HG02938 (cell line): ENCODE results near the gene SYNJ2.

Experiments used
- ATAC-seq: cut with Tn5 transposase; IDR thresholded peaks from one replicate; pipeline ENCODE4 v1.9.1; 2021; ENCODE audit warnings: mild to moderate bottlenecking, moderate library complexity; ENCODE audit not compliant: unreplicated experiment

Gene SYNJ2

DNA sequence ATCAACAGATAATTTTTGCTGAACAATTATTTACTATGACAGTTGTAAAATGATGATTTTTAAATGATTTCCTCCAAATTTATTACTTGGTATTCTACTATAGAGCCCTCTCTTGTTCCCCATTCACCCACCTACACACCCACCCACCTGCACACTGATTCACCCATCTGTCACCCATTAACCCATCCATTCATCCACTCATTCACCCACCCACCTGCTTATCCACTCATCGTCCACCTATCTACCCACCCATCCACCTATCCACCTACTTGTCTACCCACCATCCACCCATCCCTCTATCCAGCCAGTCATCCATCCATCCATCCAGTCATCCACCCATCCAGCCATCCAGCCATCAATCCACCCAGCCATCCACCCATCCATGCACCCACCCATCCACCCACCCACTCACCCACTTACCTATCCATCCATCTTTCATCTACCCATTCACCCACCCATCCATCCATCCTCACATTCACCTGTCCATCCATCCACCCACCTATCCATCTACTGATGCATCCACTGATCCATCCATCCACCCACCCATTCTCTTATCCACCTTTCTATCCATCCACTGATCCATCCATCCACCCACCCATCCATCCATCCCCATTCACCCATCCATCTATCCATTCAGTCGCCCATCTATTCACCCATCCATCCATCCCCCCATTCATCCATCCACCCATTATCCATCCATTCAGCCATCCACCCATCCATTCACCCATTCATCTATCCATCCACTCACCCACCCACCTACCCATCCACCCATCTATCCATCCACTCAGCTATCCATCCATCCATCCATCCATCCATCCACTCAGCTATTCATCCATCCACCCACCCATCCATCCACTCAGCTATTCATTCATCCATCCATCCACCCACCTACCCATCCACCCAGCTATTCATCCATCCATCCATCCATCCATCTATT, 72.0 kb downstream of the SYNJ2 start:
- ATAC-seq, result no peak

DNA sequence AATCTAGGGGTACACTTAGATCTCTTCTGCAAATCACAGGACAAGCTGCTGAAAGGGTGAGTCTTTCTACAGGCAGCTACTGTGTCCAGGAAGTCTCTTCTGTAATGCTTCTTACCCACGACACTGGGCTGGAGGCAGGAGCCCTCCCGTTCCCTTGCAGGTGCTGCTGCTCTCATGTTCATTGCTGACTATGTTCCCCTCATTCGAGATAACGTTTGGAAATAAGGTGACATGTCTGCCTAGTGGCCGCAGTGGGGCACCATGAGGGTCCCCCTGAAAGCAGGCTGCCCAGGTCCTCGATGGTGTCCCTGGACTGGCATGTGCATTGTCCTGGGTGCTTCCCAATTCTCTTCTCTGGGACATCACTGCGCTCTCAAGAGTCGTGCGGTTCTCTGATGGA, 74.7 kb downstream of the SYNJ2 start:
- no peak for ATAC-seq

DNA sequence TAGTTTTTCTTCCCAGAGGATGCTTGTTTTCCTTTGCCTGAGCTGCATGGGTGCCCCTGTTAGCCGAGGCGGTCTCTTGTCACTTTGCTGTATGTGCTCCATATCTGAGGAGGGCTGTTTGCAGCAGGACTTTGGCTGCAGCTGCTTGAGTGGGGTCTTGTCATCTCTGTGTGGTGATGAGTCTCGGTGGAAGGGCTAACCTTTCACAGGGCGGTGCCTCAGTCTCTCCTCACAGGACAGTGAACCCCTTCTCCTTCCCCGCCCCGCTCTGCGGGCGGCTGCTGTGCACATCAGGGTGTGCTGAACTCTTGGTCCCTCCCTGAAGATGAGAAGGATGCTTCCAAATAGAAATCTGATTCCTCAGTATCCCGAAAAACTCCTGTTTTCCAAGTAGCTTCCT, 75.1 kb downstream of the SYNJ2 start:
- ATAC-seq, result no peak

DNA sequence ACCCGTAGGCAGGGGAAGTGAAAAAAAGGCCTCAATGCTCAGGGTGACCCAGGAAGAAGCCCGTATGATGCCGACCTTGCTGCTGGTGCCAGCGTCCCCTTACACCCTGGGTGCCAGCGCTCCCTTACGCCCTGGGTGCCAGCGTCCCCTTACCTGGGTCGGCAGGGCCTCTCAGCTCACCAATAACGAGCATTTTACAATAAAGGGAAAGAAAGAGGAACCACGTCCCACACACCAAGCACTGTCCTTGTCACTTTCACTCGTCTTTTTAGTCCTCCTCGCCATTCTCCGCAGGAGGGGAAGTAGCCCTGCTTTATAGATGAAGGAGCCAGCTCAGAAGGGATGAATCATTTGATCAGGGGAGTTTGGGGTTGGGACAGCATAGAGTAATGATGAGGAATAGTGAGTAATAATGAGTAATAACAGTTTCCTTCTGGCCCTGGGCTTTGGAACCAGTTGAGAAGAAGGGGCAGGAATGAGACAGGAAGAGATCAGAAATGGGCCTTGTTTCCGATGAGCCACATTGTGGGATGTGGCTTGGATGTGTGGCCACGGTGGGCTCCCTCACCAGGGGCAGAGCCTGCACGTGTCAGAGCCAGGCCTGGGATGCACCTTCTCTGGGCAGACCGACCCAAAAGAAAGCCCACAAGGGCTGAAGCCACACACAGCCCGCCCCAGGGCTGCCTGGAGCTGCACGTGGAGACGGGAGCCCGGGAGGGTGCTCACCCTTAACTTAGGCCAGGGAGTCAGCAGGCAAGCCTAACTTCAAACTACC, 75.7 kb downstream of the SYNJ2 start:
- peak; percentile 52 for ATAC-seq

DNA sequence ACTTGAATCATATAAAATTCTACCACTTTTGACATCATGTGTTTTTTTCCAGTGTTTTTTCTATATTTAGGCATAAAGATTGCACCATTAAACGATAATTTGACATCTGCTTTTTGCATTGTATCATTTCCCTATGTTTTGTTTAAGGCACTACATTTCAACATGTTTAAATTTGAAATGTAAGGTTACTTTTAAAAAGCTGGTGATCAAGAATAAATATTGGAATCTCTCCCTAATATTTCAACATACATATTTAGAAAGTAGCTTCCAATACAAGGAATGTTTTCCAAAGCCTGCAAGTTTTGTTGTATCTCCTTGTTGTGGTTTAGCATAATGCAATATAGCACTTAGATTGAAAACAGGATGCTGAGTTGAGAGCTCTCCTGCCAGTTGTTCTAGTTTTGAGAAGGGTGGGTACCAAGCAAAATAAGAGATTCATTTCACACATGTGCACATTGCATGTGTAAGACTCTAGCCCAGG, 76.5 kb downstream of the SYNJ2 start:
- no peak for ATAC-seq

DNA sequence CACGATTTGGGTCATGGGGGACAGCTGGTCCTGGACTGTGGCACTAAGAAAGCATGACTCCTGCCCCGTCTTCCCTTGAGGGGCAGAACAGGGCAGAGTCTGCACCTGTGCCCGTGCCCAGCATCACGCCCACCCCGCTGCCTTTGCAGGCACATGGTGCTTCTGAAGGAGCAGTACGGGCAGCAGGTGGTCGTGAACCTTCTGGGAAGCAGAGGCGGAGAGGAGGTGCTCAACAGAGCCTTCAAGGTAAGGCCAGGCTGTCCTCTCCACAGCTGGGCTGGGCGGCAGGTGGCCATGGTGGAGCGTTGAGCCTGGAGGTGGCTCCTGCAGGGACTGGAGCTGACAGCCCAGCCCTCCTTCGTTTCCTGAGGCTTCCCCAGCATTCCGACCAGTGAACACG, 77.4 kb downstream of the SYNJ2 start:
- no peak for ATAC-seq

DNA sequence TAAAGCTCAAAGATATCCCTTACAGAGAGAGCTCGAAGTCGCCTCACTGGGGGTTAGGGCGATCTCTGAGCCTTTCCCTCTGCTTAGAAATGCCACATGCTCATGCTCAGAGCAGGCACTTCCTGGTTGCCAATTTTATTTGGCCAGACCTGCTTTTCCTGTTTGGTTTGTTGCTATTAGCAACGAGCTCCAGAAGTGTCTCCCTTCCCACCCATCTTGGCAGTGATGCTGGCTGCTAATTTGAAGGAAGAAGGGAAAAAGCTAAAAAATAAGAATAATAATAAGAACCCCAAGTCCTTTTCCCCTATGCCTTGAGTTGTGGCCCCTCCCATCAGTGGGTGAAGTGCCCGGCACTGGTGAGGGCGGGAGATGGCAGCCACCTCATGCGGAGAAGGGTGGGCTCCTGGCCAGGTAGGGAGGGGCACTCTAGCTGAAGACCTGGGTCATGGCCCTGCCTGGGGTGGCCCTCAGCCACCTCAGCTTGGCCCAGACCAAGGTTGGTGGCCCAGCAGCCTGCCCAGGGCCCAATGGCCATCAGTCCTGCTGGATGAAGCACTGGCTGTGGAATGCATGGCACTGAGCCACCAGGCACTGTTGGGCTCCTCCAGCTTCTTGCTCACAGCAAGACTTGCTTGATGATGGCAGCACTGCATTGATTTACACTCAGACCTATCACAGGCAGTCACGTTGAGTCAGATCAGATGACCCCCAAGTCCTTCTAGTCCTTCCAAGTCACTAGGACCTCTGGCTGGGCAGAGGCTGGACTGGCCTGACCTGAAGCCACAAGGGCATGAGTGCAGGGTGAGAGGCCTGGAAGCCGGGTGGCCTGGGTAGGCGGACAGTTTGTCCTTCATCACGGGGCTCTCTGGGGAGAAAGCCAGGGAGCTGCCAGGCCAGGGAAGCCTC, 79.0 kb downstream of the SYNJ2 start:
- ATAC-seq, result no peak

DNA sequence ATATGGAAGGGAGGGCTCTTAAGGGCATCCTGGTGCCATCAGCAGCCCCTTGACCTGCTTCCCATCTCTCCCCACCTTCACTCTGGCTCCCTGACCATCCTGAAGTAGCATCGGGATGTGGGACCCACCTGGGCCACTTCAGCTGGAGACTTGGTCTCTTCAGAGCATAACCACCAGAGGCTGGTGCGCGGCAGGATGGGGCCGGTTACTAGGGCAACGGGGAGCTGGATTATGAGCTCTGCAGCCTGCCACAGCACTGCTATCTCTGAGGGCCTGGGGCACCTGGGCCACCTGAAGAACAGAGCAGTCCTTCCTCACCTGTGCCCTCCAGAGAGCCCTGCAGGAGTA, 79.7 kb downstream of the SYNJ2 start:
- no peak for ATAC-seq

DNA sequence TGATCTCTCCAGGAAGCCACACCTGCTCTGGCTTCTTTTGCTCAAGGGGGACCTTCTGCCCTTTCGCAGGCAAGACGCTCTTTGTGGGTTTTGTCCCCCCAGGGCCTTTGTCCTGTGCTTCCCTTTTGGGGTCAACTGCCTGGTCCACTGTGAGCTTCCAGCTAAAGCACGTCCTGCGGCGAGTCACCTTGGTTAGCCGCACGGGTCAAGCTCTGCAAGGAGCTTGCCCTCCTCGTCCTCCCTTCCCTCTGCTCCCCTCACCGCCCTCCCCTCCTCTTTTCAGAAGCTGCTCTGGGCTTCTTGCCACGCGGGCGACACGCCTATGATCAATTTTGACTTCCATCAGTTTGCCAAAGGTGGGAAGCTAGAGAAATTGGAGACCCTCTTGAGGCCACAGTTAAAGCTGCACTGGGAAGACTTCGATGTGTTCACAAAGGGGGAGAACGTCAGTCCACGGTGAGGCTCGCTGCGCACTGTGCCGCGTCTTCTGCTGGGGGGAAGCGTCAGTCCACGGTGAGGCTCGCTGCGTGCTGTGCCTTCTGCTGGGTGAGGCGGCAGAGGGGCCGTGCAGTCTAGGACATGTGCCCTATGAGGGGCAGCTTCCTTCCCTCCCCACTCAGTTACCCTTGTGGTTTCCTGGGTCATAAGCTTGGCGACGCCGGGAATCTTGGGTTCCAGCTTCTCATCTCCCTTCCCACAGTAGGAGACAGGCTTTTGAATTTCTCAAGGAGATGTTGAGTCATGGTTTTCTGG, 80.2 kb downstream of the SYNJ2 start:
- no peak for ATAC-seq

DNA sequence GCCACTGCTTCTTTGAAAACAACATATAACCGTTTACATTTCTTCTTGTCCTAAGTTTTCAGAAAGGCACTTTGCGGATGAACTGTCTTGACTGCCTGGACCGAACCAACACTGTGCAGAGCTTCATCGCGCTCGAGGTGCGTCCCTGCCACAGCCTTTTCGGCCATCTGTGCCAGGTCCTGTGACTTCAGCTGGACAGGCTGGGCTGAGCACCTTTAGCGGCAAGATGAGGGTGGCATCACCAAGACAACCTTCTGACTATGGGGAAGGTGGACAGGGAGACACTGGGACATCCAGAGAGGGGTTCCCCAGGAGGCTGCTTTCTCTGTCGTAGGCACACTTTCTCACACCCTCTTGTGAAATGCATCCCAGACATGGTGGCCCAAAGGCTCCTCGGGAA, 82.1 kb downstream of the SYNJ2 start:
- no peak for ATAC-seq

DNA sequence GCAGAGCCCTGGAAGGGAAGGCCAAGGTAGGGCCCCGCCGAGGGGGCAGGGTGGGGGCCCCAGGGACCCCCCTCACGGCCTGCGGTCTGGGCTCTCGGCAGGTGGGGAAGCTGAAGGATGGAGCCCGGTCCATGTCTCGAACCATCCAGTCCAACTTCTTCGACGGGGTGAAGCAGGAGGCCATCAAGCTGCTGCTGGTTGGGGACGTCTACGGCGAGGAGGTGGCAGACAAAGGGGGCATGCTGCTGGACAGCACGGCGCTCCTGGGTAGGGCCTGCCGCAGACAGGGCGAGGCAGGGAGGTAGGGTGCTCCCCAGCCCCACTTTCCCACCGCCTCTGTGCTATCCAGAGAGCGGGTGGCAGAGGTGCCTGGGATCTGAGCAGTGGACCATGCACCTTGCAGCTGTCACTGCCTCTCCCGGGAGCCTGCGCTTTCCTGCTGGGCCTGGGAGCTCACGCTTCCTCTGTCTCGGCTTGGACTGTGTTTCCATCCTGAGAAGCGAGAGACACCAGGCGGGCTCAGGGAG, 83.1 kb downstream of the SYNJ2 start:
- no peak for ATAC-seq

DNA sequence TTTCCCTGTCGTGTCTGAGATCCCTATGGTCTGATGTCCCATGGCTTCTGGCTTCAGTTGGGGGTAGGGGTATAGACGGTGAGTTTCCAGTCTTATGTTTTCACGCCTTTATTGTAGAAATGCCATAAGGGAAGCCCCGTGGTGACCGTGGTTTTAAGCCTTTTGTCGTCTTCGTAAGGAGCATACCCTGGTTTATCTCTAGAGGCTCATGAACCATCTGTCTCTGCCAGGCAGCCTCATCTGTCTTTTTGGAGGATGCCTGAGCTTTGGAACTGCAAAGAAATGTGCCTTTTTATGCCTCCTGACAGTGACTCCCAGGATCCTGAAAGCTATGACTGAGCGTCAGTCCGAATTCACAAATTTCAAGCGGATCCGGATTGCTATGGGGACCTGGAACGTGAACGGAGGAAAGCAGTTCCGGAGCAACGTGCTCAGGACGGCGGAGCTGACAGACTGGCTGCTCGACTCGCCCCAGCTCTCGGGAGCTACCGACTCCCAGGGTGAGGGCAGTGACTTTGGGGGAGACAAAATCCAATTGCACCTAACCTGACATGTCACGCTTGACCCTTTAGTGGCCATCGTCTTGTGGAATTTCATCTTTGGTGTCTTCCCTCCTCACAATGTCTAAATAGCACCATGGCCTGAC, 84.6 kb downstream of the SYNJ2 start:
- no peak for ATAC-seq

DNA sequence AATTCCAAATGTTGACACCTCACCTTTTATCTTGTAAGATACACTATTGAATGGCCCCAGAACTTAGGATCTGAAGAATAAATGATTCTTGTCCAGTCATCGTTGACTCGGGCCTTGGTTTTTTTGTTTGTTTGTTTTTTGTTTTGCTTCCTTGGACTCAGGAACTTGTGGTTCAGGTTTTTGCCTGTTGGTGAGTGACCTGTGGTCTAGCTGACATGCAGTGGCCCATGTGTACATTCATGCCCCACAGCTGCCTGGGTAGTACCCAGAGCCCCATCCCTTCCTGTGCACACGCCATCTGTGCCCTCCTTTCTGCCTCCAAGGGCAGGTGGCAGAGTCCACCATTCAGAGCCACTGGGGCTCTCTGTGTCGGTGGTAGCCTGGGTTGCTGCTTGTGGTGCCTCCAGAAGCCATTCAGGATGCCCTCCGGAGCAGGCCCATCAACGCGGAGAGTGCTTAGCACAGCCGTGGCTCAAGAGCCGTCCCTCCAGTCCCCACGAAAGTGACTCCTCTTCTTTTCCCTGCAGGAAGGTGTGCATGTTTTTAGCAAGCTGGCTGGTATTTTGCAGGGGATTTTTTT, 85.9 kb downstream of the SYNJ2 start:
- no peak for ATAC-seq

DNA sequence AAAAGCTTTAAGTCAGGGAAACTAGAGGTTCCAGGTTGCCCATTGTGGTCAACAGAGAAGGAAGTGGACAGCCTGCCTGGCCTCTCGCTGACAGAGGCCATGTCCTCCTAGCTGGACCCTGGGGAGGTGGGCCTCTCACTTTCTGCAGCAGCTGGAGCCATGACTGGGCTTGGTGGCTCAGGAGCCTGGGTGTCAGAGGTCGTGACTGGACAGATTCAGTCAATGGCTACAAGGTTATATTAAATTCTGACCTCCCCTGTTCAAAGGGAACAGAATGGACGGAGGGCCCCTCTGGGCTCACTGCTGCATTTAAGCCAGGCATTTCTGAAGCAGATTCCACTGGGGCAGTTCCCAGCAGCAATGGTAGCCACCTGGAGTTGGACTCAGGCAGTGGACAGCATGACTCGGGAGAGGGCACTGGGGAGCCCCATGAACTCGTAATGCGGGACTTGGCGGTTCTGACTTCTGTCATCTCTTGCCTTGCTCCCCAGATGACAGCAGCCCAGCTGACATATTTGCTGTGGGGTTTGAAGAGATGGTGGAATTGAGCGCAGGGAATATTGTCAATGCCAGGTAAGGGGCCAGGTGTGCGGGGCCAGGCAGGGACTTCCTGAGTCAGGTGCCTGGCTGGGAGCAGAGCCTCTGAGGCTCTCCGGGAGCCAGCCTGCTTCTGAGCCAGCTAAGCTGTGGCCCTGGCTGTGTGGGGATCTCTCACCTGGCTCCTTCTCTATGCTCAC, 86.7 kb downstream of the SYNJ2 start:
- no peak for ATAC-seq

DNA sequence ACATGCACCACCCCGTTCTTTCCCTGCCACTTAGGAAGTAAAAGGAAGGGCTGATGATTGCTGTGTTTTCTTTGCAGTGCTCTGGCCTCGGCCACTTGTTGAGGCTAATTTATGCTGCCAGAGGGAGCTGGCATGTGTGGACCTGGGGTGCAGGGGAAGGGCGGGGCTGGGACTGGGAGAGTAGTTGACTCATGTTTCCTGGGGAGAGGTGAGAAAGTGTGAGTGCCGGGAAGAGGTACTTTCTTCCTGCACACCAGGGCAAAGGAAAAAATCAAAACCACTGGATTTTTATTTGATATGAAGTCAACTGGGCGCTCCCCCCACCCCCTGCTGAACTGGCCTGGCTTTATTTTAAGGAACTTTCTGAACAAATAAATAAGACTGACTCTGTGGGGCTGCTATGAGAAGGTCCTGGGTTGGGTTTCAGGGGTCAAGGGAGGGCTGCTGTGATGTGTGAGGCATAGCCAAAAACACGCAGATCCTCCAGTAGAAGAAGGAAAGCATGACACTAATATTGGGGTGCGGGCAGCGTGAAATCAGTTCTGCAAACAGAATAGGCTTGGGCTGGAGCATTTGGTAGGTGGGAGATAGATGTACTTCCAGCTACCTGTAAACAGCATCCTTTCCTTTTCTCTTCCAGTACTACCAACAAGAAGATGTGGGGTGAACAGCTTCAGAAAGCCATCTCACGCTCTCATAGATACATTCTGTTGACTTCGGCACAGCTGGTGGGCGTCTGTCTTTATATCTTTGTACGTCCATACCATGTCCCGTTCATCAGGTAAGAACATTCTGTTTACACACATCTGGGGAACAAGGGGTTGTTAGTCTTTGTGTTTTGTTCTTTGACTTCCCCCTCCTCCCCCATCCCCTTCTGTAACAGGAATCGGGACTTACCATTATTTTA, 87.5 kb downstream of the SYNJ2 start:
- no peak for ATAC-seq

DNA sequence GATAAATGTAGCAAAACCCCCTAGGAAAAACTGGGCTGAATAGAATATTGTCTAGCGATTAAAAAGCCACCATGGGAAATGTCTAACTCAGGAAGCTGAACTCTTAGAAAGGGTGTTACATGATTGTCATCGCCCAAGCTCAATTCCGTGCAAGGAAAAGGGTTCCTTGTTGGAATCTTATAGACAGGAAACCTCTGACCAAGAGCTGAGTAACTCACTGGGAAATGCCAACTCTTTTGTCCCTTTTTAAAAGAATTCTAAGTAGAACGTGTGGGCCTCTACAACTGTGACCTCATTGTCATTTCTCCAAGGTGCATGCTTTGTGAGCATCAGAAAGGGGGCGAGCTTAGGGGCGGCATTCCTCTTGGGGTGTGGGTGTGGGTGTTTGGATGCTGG, 88.1 kb downstream of the SYNJ2 start:
- ATAC-seq, result no peak

DNA sequence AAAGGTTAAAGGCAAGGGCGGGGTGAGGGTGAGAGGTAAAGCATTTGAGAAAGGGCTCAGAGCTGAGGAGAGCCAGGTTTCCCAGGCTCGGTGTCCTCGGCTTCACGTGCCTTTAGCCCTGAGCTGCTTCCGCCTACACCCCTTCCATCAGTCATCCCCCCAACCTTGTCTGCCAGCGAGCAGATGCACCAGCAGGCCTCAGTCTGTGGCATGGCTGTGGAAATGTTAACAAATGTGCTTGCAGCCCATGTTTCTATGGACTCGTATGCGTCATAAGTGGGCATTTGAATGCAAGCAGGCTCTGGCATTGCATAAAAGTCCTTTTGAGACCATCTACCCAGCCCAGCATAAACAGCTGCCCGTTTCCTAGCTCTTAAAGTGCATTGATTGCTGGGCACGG, 88.8 kb downstream of the SYNJ2 start:
- ATAC-seq, result no peak
